Endothelial cell (in vitro differentiated cells): ENCODE data around the gene CADM1. TPM values are rescaled to one million over a fixed set of nuclear protein-coding genes. Genes with fewer than 3 reads are reported as not detected.

Source experiments
- DNase-seq: peaks from one replicate; pipeline ENCODE4 v3.0.0; 2021; ENCODE audit warnings: low spot score
- H3K27ac Mint-ChIP-seq: one replicate; pipeline ENCODE4 v1.8.0; 2021; ENCODE audit warnings: mixed read lengths, inconsistent platforms; ENCODE audit not compliant: unreplicated experiment
- H3K27me3 Mint-ChIP-seq: one replicate; pipeline ENCODE4 v1.8.0; 2021; ENCODE audit warnings: mild to moderate bottlenecking, moderate library complexity, mixed read lengths, inconsistent platforms; ENCODE audit not compliant: unreplicated experiment
- H3K36me3 Mint-ChIP-seq: one replicate; pipeline ENCODE4 v1.8.0; 2021; ENCODE audit warnings: mild to moderate bottlenecking, low read depth, mixed read lengths, inconsistent platforms; ENCODE audit not compliant: unreplicated experiment
- H3K4me1 Mint-ChIP-seq: one replicate; pipeline ENCODE4 v1.8.0; 2021; ENCODE audit warnings: mild to moderate bottlenecking, mixed read lengths, inconsistent platforms; ENCODE audit not compliant: unreplicated experiment
- H3K4me3 Mint-ChIP-seq: one replicate; pipeline ENCODE4 v1.8.0; 2021; ENCODE audit warnings: mild to moderate bottlenecking, mixed read lengths, inconsistent platforms; ENCODE audit not compliant: unreplicated experiment
- H3K9me3 Mint-ChIP-seq: one replicate; pipeline ENCODE4 v1.8.0; 2021; ENCODE audit warnings: mixed read lengths, inconsistent platforms; ENCODE audit not compliant: unreplicated experiment
- CTCF ChIP-seq: fragments of 200-600 bp; sonication (generic); IDR thresholded peaks from one replicate; pipeline ENCODE4 v1.5.0; 2021; ENCODE audit warnings: antibody characterized with exemption; ENCODE audit not compliant: unreplicated experiment
- total RNA-seq: library from RNA; stranded (reverse); fragmentation: NEBNext Ultra II Directional; extraction: Animal tissue kit (Norgen Biotek cat#: 25700); gene quantifications from one replicate; pipeline ENCODE4 v1.2.1, GENCODE V29; 2021; ENCODE audit not compliant: unreplicated experiment

The CADM1 gene
- total RNA-seq, 1 donor from 2014 or later: 65.5 TPM

- no peaks in the 10 kb centered on the region for H3K36me3 Mint-ChIP-seq
- TF ChIP-seq CTCF: no peak
- H3K4me1 Mint-ChIP-seq: no peaks in the 10 kb centered on the region
- no peak overlapping the region for H3K27ac Mint-ChIP-seq
- no peaks in the 10 kb centered on the region for H3K27me3 Mint-ChIP-seq
- no peaks in the 10 kb centered on the region for H3K9me3 Mint-ChIP-seq
- no peak overlapping the region for H3K4me3 Mint-ChIP-seq
- no peak for DNase-seq
Observed at GRCh38 chr11:115379528-115379927, 124.7 kb downstream of the CADM1 start.

GRCh38 chr11:115378557-115378956 lies 125.7 kb downstream of the CADM1 start:
- H3K27ac Mint-ChIP-seq: no peak overlapping the region

GRCh38 chr11:115377882-115378296 lies 126.3 kb downstream of the CADM1 start:
- Mint-ChIP-seq H3K27me3 (no peaks in the 10 kb centered on the region), H3K27ac (no peak overlapping the region), H3K9me3 (no peaks in the 10 kb centered on the region), H3K4me1 (no peaks in the 10 kb centered on the region), H3K36me3 (no peaks in the 10 kb centered on the region), H3K4me3 (no peak overlapping the region)
- no peak for TF ChIP-seq CTCF
- no peak for DNase-seq

More at GRCh38 chr11:115378557-115378956, 125.7 kb downstream of the CADM1 start:
- H3K4me3 Mint-ChIP-seq: no peak overlapping the region
- no peaks in the 10 kb centered on the region for H3K36me3 Mint-ChIP-seq
- no peak for TF ChIP-seq CTCF
- H3K9me3 Mint-ChIP-seq: no peaks in the 10 kb centered on the region
- H3K27me3 Mint-ChIP-seq: no peaks in the 10 kb centered on the region
- no peak for DNase-seq
- H3K4me1 Mint-ChIP-seq: no peaks in the 10 kb centered on the region

GRCh38 chr11:115368616-115369015 lies 135.6 kb downstream of the CADM1 start:
- Mint-ChIP-seq H3K36me3 (no peaks in the 10 kb centered on the region), H3K4me1 (peaks cover under 1% of the 10 kb centered on the region), H3K27me3 (peaks cover 2% of the 10 kb centered on the region), H3K4me3 (no peak overlapping the region), H3K9me3 (no peaks in the 10 kb centered on the region), H3K27ac (no peak overlapping the region)
- TF ChIP-seq CTCF: no peak
- no peak for DNase-seq

GRCh38 chr11:115366826-115367225 lies 137.4 kb downstream of the CADM1 start:
- Mint-ChIP-seq H3K4me1 (peaks cover 6% of the 10 kb centered on the region), H3K4me3 (no peak overlapping the region), H3K27ac (no peak overlapping the region), H3K27me3 (no peaks in the 10 kb centered on the region), H3K36me3 (no peaks in the 10 kb centered on the region), H3K9me3 (no peaks in the 10 kb centered on the region)
- no peak for TF ChIP-seq CTCF
- DNase-seq: no peak
